NCI-H510A (cell line): Measurements from ENCODE around the gene SAMD10.
"Not testable (repeated sequence)": the region's sequence is repeated elsewhere in the genome, so short reads cannot be mapped to it uniquely, and the experiment has no call there.

ENCODE experiments used
- DNase-seq: peaks from one replicate; lab custom pipeline; 2025; lab: John Stamatoyannopoulos, UW

Gene SAMD10

DNA sequence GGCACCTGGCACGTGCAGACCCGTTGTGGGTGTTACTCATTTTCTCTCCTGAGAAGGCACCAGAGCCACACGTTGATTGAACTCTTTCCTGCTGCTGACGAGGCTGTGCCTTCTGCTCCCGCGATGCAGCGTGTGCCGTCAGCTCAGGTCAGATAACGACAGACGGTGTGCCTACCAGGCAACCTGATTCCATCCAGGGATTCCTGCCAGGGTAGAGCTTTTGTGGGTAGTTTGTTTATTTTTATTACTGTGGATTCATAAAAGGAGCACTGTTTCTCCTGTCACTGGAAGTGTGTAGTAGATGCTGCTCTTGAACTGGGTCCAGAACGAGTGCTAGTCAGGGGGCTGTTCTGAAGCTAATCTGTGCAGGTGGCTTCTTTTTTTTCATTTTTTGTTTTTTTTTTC, 22.2 kb upstream of the SAMD10 start:
- DNase-seq: no peak

- DNase-seq: no peak
These were observed 21.5 kb upstream of the SAMD10 start for GRCh38 chr20:64000906-64001305.

- no peak for DNase-seq
These were observed 3.5 kb upstream of the SAMD10 start for GRCh38 chr20:63982937-63983336.

GRCh38 chr20:63980806-63981728, 1.6 kb upstream of the SAMD10 start, which contains the start of gene PRPF6:
Gene PRPF6 (plus strand): TSS chr20:63981132. CDS start chr20:63981246, 114 bp downstream.
- peak; percentile 95 for DNase-seq

GRCh38 chr20:63980317-63980805, 919 bp upstream of the SAMD10 start:
- DNase-seq: no peak

GRCh38 chr20:63979229-63979556, 249 bp downstream of the SAMD10 start:
- DNase-seq: no peak

GRCh38 chr20:63978319-63979228, 868 bp downstream of the SAMD10 start:
- peak; percentile 86 for DNase-seq

- DNase-seq: no peak
These were observed 1.6 kb downstream of the SAMD10 start for GRCh38 chr20:63977739-63978276.

GRCh38 chr20:63976980-63977738, 2.3 kb downstream of the SAMD10 start:
- no peak for DNase-seq

DNA sequence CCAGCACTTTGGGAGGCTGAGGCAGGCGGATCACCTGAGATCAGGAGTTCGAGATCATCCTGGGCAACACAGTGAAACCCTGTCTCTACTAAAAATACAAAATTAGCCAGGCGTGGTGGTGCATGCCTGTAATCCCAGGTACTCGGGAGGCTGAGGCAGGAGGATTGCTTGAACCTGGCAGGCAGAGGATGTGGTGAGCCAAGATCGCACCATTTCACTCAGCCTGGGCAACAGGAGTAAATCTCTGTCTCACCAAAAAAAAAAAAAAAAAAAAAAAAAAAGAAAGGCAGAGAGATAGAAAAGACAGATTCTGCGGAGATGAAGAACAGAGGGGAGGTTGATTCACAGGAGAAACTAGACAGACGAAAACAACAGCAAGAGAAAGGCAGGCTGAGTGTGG, 2.9 kb downstream of the SAMD10 start:
- DNase-seq: not testable (repeated sequence)

DNA sequence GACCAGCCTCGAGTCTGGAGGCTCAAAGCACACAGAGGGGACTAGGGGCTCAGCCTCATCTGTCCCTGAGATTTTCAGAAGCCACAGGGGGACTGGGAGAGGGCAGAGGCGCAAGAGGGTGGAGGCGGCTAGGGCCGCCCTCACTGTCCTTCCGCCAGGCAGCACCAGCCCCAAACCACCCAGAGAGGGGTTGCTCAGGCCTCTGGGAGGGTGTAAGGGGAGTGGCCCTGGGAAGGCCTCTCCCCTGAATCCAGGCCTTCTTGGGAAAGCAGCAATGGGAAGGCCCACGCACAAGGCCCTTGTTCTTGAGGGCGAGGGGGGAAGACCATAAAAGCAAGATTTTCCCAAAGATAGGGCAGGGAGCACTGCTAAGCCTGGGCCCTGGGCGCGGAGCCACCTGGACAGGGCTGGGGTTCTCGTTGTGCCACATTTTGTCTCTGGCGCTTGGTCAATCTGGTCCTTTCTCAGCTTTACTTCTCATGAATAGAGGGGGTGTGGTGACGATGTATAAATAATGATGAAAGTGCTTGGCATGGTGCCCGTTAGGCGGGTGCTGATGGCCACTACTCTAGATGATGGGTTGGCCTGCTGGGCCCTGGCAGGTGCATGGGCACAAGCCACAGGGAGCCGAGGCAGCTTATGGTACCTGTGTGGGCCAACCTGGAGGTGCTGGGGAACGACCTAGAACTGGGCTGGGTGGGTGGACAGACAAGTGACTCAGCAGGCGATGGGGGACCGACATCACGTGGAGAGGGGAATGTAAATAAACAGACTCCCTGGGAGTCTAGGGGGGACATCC, 4.8 kb downstream of the SAMD10 start:
- DNase-seq: peak; percentile 93

GRCh38 chr20:63973636-63974401, 5.6 kb downstream of the SAMD10 start:
- DNase-seq: peak; percentile 71

- DNase-seq: no peak
These were observed 6.3 kb downstream of the SAMD10 start for GRCh38 chr20:63973160-63973479.

- no peak for DNase-seq
These were observed 6.9 kb downstream of the SAMD10 start for GRCh38 chr20:63972312-63973159.

GRCh38 chr20:63971960-63972311, 7.5 kb downstream of the SAMD10 start:
- DNase-seq: not testable (repeated sequence)

DNA sequence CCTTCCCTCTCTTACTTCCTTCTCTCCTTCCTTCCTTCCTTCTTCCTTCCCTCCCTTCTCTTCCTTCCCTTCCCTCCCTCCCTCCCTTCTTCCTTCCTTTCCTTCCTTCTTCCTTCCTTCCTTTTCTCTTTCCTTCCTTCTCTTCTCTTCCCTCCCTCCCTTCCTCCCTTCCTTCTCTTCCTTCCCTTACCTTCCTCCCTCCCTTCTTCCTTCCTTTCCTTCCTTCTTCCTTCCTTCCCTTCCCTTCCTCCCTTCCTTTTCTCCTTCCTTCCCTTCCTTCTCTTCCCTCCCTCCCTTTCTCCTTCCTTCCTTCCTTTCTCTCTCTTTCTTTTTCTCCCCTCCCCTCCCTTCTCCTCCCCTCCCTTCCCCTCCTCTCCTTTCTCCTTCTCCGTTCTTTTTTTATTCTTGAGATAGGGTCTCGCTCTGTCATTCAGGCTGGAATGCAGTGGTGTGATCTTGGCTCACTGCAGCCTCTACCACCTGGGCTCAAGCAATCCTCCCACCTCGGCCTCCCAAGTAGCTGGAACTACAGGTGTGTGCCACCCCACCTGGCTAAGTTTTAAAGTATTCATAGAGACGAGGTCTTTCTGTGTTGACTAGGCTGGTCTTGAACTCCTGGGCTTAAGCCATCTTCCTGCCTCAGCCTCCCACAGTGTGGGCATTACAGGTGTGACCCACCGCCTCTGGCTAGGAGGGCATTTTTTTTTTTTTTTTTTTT, 8.6 kb downstream of the SAMD10 start:
- no peak for DNase-seq

DNA sequence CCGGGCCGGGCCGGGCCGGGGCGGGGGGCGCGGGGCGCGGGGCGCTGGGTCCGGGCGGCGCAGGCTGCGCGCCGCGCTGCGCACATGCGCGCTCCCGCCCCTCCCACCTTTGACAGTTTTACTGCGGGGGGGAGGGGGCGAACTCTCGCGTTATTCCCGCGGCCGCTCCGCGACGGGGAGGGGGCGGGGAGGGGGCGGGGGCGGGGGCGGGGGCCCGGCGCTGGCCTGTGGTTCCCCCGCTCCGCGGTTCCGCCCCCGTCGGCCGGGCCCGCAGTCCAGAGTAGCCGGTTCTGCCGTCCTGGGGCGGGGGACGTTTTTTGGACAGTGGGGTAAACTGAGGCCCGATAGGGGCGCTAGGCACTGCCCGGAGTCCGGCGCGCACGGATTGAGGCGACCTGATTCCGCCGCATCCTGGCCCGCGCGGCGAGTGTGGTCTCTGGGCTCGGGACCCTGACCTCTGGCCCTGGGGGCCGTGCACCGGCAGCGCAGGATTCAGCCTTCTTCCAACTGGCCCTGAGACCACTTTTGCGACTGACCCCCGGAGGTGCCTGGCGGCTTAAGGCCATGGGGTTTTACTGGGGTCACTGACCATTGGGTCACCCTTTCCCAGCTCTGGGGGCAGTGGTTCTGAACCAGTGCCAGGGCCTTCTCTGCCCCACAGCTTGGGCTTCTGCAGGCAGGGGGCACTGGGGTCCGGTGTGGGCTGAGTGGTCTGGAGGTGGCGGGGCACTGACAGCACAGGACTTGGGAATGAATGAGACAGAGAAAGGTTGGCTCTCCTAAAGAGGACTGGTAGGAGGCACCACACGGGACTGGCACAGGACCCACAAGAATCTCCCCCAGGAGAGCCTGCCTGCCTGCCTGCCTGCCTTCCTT, 9.4 kb downstream of the SAMD10 start, which contains the start of gene ZNF512B:
Gene ZNF512B, minus strand, starts transcription at position 93 of the 876 bp plus-strand sequence. CDS start 1,980 bp downstream, outside the sequence.
- DNase-seq: peak; percentile 40
